Loucy (cell line): ENCODE measurements around the gene PAX7.

Experiments used
- EZH2phosphoT487 ChIP-seq: fragments of 200-600 bp; IDR thresholded peaks from 2 replicates; pipeline ENCODE4 v1.6.1; 2018; ENCODE audit warnings: antibody characterized with exemption, mild to moderate bottlenecking, moderate library complexity, borderline replicate concordance
- TF ChIP-seq, protein P1 (sequence below): fragments of 200-600 bp; sonication (generic); conservative IDR thresholded peaks from 2 replicates; pipeline ENCODE4 v1.5.1; 2014; ENCODE audit warnings: mild to moderate bottlenecking, antibody characterized with exemption, low read length

DNA sequence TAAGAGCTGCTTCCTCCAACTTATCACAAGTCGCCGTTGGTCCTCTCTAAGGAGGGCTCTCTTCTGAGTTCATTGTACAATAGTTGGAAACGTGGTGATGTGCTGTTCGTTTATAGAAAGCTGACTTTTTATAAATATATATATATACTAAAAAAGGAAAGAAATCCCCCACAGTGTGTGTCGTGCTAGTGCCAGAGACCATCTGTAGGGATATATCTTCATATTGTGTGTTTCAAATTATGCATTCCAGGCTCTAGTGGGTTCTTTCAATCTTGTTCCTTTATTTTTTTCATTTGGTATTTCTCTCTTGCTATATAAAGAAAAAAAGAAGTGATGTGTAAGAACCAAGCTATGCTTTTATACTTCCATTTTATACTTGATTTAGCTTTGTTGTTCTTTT, 117.0 kb downstream of the PAX7 start:
- TF ChIP-seq, protein P1, sequence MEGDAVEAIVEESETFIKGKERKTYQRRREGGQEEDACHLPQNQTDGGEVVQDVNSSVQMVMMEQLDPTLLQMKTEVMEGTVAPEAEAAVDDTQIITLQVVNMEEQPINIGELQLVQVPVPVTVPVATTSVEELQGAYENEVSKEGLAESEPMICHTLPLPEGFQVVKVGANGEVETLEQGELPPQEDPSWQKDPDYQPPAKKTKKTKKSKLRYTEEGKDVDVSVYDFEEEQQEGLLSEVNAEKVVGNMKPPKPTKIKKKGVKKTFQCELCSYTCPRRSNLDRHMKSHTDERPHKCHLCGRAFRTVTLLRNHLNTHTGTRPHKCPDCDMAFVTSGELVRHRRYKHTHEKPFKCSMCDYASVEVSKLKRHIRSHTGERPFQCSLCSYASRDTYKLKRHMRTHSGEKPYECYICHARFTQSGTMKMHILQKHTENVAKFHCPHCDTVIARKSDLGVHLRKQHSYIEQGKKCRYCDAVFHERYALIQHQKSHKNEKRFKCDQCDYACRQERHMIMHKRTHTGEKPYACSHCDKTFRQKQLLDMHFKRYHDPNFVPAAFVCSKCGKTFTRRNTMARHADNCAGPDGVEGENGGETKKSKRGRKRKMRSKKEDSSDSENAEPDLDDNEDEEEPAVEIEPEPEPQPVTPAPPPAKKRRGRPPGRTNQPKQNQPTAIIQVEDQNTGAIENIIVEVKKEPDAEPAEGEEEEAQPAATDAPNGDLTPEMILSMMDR, result no peak
- TF ChIP-seq EZH2phosphoT487, result no peak
